GM12865 (cell line): Measurements from ENCODE around the gene MAP3K1.

Source experiments
- DNase-seq: peaks from one replicate; pipeline ENCODE4 v3.0.0; 2010; ENCODE audit warnings: low read depth
- H3K4me3 ChIP-seq: 2 replicates; pipeline ENCODE4 v1.5.1; 2011; ENCODE audit warnings: mild to moderate bottlenecking, low read depth, low read length, control low read depth
- TF ChIP-seq, protein P1 (sequence below): IDR thresholded peaks from 2 replicates; pipeline ENCODE4 v1.5.1; 2011; ENCODE audit warnings: low read length, control low read depth, low read depth, inconsistent platforms; ENCODE audit not compliant: insufficient read depth; ENCODE audit errors: missing control alignments

The MAP3K1 gene

DNA sequence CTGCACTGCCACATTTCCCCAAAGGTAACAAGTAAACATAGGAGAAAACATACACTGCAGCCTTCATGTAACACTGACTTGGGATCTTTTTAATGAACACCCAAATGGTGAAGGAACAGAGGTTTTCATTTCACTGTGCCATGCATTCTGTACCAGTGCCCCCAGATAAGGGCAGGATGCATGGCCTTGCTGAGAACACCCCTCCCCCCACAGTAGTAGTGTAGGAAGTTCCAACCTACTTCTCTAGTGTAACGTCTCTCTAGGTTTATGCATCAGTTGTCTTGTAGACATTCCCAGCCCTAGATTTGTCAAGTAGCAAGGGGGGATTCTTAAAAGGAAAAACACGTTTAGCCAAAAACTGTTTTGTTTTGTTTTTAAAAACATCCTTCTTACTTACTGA lies 29.9 kb downstream of the MAP3K1 start:
- DNase-seq, result no peak
- no peak overlapping the region for H3K4me3 ChIP-seq
- TF ChIP-seq, protein P1, sequence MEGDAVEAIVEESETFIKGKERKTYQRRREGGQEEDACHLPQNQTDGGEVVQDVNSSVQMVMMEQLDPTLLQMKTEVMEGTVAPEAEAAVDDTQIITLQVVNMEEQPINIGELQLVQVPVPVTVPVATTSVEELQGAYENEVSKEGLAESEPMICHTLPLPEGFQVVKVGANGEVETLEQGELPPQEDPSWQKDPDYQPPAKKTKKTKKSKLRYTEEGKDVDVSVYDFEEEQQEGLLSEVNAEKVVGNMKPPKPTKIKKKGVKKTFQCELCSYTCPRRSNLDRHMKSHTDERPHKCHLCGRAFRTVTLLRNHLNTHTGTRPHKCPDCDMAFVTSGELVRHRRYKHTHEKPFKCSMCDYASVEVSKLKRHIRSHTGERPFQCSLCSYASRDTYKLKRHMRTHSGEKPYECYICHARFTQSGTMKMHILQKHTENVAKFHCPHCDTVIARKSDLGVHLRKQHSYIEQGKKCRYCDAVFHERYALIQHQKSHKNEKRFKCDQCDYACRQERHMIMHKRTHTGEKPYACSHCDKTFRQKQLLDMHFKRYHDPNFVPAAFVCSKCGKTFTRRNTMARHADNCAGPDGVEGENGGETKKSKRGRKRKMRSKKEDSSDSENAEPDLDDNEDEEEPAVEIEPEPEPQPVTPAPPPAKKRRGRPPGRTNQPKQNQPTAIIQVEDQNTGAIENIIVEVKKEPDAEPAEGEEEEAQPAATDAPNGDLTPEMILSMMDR, result no peak

DNA sequence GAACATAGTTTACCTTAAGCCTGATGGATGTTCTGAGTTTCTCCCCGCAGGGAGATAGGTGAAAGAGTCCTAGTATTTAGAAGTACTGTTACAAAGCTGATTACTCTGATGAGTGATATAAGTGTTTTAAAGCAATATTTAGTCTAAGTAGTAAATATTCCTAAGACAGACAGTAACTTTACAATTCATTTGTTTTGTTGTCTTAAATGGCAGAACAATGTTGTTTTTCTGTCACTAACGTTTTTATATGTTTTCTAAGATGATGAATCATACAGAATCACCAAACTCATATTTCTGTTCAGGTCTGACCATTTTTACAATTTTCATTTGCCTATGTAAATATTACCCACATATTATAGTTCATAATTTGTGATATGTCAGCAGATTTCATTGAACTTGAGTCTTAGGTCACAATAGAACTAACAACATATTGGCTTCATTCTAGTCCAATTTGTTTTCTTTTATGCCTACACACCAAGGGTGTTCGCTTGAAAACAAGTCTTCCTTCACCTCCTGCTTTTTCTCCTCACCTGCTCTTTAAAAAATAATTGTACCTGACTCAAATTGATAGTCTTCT lies 30.6 kb downstream of the MAP3K1 start:
- H3K4me3 ChIP-seq, result no peak overlapping the region
- TF ChIP-seq, protein P1, result no peak
- no peak for DNase-seq

DNA sequence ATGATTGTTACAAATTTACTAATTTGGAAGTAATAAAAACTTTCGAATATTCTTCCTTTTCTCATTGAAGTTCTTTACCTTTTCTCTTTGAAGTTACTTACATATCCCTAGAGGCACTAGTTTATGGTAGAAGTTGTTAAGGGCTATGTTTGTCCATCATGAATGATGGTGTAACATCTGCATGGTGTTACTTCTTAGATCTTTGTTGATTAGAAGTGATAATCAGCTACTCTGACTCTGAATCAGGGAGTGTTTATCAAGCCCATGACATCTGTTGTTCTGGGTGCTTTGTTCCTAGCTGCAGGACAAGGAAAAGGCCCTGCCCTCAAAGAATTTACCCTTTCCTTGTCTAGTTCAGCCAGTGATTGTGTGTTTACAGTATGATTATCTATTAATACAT lies 32.9 kb downstream of the MAP3K1 start:
- no peak overlapping the region for H3K4me3 ChIP-seq
- no peak for DNase-seq
- TF ChIP-seq, protein P1, result no peak

DNA sequence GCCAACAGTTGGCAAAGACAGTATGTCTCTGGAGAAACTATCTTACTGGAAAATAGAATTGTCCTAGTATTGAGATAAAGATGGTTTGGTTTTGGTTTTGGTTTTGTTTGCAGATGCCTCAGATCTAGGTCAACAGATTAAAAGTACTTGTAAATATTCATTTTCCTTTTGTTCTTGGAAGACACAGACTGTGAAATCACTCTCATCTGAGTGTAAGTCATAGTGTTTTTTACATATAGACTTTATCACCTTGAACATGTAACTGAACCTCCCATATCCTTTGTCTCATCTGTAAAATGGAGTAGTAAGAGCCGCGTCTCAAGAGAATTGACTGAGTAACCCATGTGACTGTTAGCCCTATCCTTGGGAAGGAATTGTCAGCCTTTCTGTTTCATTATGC lies 34.3 kb downstream of the MAP3K1 start:
- no peak for DNase-seq
- TF ChIP-seq, protein P1, result no peak
- no peak overlapping the region for H3K4me3 ChIP-seq

DNA sequence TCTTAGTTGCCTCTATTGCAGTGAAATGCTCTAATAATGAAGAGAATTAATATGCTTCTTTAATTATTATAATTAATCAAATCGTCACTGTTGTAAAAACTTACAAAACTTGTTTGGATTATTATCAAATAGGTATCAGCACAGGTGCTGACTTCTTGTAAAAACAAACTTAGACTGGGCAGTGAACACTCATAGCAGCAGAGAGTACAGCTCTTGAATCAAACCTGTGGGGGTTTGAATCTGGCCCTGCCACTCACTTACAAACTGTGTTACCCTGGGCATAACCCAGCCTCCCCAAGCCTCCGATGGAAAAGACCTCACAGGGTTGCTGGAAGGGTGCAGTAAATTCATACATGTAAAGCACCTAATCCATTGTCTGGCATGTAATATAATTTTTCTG lies 35.1 kb downstream of the MAP3K1 start:
- no peak overlapping the region for H3K4me3 ChIP-seq
- TF ChIP-seq, protein P1, result no peak
- no peak for DNase-seq

DNA sequence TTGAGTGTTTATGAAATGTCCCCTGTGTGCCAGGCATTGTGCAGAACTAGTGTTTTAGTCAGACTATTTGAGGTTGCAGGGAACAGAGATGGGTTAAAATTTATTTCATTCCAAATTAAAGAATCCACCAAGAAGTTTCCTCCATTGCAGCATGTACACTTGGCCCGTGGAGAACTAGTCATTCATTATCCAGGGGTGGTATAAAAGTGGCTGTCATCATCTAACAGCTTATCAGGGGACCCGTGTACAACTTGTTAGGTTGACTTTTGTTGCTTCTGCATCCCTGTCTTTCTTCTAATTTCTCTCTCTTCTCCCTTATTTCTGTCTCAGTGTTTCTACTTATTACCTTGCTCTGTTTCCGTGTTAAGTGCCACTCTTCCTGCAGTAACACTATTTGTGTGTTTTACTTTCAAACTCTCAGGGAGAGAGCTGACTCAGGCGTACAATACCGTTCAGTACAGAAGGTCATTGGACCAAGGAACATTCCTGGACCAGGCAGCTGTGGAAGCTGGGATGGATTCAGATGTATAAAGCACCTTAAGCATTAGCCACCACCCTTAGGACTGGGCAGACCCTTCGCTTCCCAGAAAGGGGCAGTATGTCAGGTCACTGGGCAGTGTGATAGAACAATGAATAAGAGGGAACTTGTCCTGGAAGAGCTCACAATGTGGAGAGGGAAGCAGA lies 36.1 kb downstream of the MAP3K1 start:
- TF ChIP-seq, protein P1, result no peak
- DNase-seq, result no peak
- no peak overlapping the region for H3K4me3 ChIP-seq
